ENCODE measurements around the gene HECTD1. TPM values are rescaled to one million over a fixed set of nuclear protein-coding genes. Genes with fewer than 3 reads are reported as not detected.

Gene HECTD1
- total RNA-seq, 1 experiment from 2014 or later, result 138 TPM

DNA sequence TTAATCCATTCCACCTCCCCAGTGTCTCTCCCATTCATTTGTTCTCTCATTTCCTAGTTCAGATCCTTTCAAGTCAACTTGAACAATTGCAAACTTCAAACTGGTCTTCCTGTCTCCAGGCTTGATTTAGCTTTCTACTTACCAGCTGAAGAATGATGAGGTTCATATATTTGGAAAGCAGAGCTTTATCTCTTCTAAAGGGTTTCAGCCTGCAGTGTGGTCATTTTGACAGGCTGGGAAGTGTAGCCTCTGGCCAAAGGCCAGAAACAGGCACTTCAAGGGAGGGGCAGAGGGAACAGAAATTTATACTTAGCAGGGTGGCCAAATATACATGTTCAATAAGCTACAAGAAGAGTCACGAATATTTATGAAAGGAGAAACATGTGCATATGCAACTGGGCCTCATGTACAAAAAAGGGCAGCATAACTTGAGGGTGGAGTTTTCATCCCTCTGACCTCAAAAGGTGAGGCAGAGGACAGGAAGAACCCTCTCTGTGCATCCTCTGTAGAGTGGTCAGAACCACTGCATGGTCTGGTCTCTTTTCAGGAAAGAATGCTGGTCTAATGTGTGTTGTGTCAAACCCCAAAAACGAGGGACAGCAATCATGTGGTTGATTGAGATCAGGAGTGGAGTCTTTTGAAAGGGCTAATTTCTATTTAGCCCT is 34.0 kb upstream of the HECTD1 start:
- Histone ChIP-seq H3K36me3 (ENCODE audit: insufficient read depth, low read length, poor library complexity, severe bottlenecking) (no peaks in the 10 kb centered on the region), H3K27me3 (replicated peaks; ENCODE audit: insufficient read depth, low read depth, low read length, poor library complexity) (no peaks in the 10 kb centered on the region), H3K4me1 (ENCODE audit: insufficient read depth, low read length, poor library complexity, severe bottlenecking) (no peaks in the 10 kb centered on the region), H3K27ac (ENCODE audit: low read depth, low read length, poor library complexity, severe bottlenecking) (no peak overlapping the region), H3K9me3 (ENCODE audit: low read depth, low read length, poor library complexity, severe bottlenecking) (no peaks in the 10 kb centered on the region), H3K4me3 (ENCODE audit: low read depth, low read length, poor library complexity, severe bottlenecking) (no peak overlapping the region)
- TF ChIP-seq EZH2 (IDR thresholded peaks at IDR 0.05; ENCODE audit: borderline replicate concordance, low read depth, low read length, poor library complexity, severe bottlenecking), result no peak
- TF ChIP-seq, protein P1, sequence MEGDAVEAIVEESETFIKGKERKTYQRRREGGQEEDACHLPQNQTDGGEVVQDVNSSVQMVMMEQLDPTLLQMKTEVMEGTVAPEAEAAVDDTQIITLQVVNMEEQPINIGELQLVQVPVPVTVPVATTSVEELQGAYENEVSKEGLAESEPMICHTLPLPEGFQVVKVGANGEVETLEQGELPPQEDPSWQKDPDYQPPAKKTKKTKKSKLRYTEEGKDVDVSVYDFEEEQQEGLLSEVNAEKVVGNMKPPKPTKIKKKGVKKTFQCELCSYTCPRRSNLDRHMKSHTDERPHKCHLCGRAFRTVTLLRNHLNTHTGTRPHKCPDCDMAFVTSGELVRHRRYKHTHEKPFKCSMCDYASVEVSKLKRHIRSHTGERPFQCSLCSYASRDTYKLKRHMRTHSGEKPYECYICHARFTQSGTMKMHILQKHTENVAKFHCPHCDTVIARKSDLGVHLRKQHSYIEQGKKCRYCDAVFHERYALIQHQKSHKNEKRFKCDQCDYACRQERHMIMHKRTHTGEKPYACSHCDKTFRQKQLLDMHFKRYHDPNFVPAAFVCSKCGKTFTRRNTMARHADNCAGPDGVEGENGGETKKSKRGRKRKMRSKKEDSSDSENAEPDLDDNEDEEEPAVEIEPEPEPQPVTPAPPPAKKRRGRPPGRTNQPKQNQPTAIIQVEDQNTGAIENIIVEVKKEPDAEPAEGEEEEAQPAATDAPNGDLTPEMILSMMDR (conservative IDR thresholded peaks at IDR 0.05; ENCODE audit: low read depth, low read length), result no peak
- ChIA-PET POLR2A (ENCODE audit: low non-redundant PET) (no interaction called here), CTCF (no interaction called here)
- DNase-seq (ENCODE audit: low spot score), result no peak
- intact Hi-C loops (cut with micrococcal nuclease; ENCODE audit: unreplicated experiment), result no loop called here
- no TSS peak for BruUV-seq (replicated peaks)

DNA sequence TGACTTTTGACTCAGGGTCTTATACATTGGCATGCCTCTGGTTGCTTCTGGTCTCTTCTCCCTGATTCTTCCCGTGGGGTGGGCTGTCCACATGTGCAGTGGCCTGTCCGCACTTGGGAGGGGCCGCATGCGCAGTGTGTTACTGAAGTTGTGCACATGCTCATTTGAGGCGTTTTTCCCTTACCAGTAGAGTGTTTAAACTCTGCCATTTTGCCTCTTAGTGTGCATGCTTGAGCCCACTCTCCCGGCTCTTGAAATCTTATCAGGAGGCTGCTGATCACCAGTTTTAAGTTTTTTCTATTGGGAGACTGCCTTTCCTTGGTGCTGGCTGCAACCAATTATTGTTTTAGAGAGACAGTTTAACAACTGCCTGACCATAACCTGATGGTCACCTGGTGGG is 32.1 kb upstream of the HECTD1 start:
- TF ChIP-seq, protein P1 (conservative IDR thresholded peaks at IDR 0.05; ENCODE audit: low read depth, low read length), result no peak
- TF ChIP-seq EZH2 (IDR thresholded peaks at IDR 0.05; ENCODE audit: borderline replicate concordance, low read depth, low read length, poor library complexity, severe bottlenecking), result no peak
- intact Hi-C loops (cut with micrococcal nuclease; ENCODE audit: unreplicated experiment), result no loop called here
- no peak for DNase-seq (ENCODE audit: low spot score)
- no peaks in the 10 kb centered on the region for H3K36me3 ChIP-seq (ENCODE audit: insufficient read depth, low read length, poor library complexity, severe bottlenecking)
- H3K27ac ChIP-seq (ENCODE audit: low read depth, low read length, poor library complexity, severe bottlenecking), result no peak overlapping the region
- CTCF ChIA-PET, result no interaction called here
- no peak overlapping the region for H3K4me3 ChIP-seq (ENCODE audit: low read depth, low read length, poor library complexity, severe bottlenecking)
- no peaks in the 10 kb centered on the region for H3K4me1 ChIP-seq (ENCODE audit: insufficient read depth, low read length, poor library complexity, severe bottlenecking)
- no peaks in the 10 kb centered on the region for H3K9me3 ChIP-seq (ENCODE audit: low read depth, low read length, poor library complexity, severe bottlenecking)
- H3K27me3 ChIP-seq (replicated peaks; ENCODE audit: insufficient read depth, low read depth, low read length, poor library complexity), result no peaks in the 10 kb centered on the region
- no TSS peak for BruUV-seq (replicated peaks)
- POLR2A ChIA-PET (ENCODE audit: low non-redundant PET), result no interaction called here

DNA sequence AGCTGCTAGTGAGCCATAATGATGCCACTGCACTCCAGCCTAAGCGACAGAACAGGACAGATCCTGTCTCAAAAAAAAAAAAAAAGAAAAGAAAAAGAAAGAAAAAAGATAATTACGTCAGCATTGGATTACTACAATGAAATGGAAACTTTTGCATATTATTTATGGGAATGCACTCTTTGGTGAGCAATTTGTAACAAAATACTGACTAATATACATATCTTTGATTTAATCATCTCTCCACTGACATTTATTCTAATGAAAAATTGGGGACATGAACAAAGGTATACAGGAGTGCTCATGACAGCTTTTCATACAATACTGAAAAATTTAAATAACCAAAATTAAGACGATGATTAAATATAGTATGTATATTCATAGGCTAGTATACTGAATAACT is 27.9 kb upstream of the HECTD1 start:
- CTCF ChIA-PET, result no interaction called here
- Histone ChIP-seq H3K27me3 (replicated peaks; ENCODE audit: insufficient read depth, low read depth, low read length, poor library complexity) (no peaks in the 10 kb centered on the region), H3K4me3 (ENCODE audit: low read depth, low read length, poor library complexity, severe bottlenecking) (no peak overlapping the region), H3K36me3 (ENCODE audit: insufficient read depth, low read length, poor library complexity, severe bottlenecking) (no peaks in the 10 kb centered on the region), H3K9me3 (ENCODE audit: low read depth, low read length, poor library complexity, severe bottlenecking) (no peaks in the 10 kb centered on the region), H3K4me1 (ENCODE audit: insufficient read depth, low read length, poor library complexity, severe bottlenecking) (no peaks in the 10 kb centered on the region), H3K27ac (ENCODE audit: low read depth, low read length, poor library complexity, severe bottlenecking) (no peak overlapping the region)
- POLR2A ChIA-PET (ENCODE audit: low non-redundant PET), result no interaction called here
- BruUV-seq (replicated peaks), result no TSS peak
- TF ChIP-seq EZH2 (IDR thresholded peaks at IDR 0.05; ENCODE audit: borderline replicate concordance, low read depth, low read length, poor library complexity, severe bottlenecking), result no peak
- TF ChIP-seq, protein P1 (conservative IDR thresholded peaks at IDR 0.05; ENCODE audit: low read depth, low read length), result no peak
- DNase-seq (ENCODE audit: low spot score), result no peak
- intact Hi-C loops (cut with micrococcal nuclease; ENCODE audit: unreplicated experiment), result no loop called here
